SU-DHL-6 (cell line): Measurements from ENCODE around the gene ANKFY1.

Source experiments
- H2AFZ ChIP-seq: fragments of 200-600 bp; sonication (generic); 2 replicates; pipeline ENCODE4 v1.6.1; 2014; ENCODE audit warnings: low read depth, mild to moderate bottlenecking, moderate library complexity, mixed read lengths, antibody characterized with exemption, low read length; ENCODE audit not compliant: severe bottlenecking
- H3F3A ChIP-seq: fragments of 200-600 bp; shearing (Covaris generic); 2 replicates; pipeline ENCODE4 v1.6.0; 2016; ENCODE audit warnings: antibody characterized with exemption, mild to moderate bottlenecking; ENCODE audit not compliant: insufficient read depth
- H3K27ac ChIP-seq: fragments of 200-600 bp; sonication (generic); 2 replicates; pipeline ENCODE4 v1.5.1; 2016; ENCODE audit warnings: low read depth, mild to moderate bottlenecking, low read length, moderate library complexity, mixed read lengths
- H3K27me3 ChIP-seq: fragments of 200-600 bp; sonication (generic), shearing (Covaris generic); 2 replicates; pipeline ENCODE4 v1.6.0; 2014; ENCODE audit warnings: mild to moderate bottlenecking, low read length
- H3K36me3 ChIP-seq: fragments of 200-600 bp; sonication (generic); 2 replicates; pipeline ENCODE4 v1.6.1; 2014; ENCODE audit warnings: mild to moderate bottlenecking, low read length, mixed read lengths
- H3K4me2 ChIP-seq: fragments of 300-600, 200-600 bp; shearing (Covaris generic), sonication (generic); 2 replicates; pipeline ENCODE4 v1.6.0; 2014; ENCODE audit warnings: low read length, low read depth, mild to moderate bottlenecking; ENCODE audit not compliant: poor library complexity, severe bottlenecking
- H3K4me3 ChIP-seq: fragments of 200-600 bp; sonication (generic); 2 replicates; pipeline ENCODE4 v1.5.1; 2014; ENCODE audit warnings: antibody characterized with exemption, low read length, mild to moderate bottlenecking, mixed read lengths; ENCODE audit not compliant: insufficient read depth, poor library complexity, severe bottlenecking
- H3K79me2 ChIP-seq: fragments of 200-600 bp; sonication (generic); 2 replicates; pipeline ENCODE4 v1.6.1; 2014; ENCODE audit warnings: mild to moderate bottlenecking, low read length, moderate library complexity; ENCODE audit not compliant: insufficient read depth
- H3K9ac ChIP-seq: fragments of 200-600 bp; sonication (generic); 2 replicates; pipeline ENCODE4 v1.7.0; 2014; ENCODE audit warnings: mild to moderate bottlenecking, low read length
- H3K9me2 ChIP-seq: fragments of 200-600 bp; sonication (generic); replicated peaks from 2 replicates; pipeline ENCODE4 v1.6.1; 2014; ENCODE audit warnings: low read length; ENCODE audit not compliant: insufficient read depth
- H3K9me3 ChIP-seq: fragments of 200-600 bp; sonication (generic); 2 replicates; pipeline ENCODE4 v1.6.1; 2014; ENCODE audit warnings: low read length, mixed read lengths; ENCODE audit not compliant: insufficient read depth
- H4K20me1 ChIP-seq: fragments of 200-600 bp; sonication (generic); 2 replicates; pipeline ENCODE4 v1.6.1; 2014; ENCODE audit warnings: low read depth, mild to moderate bottlenecking, antibody characterized with exemption, low read length, moderate library complexity, mixed read lengths
- EZH2phosphoT487 ChIP-seq: fragments of 200-600 bp; sonication (generic), shearing (Covaris generic); conservative IDR thresholded peaks from 2 replicates; pipeline ENCODE4 v1.6.1; 2018; ENCODE audit warnings: mild to moderate bottlenecking, antibody characterized with exemption, low read length, moderate library complexity, mixed read lengths
- TF ChIP-seq, protein P1 (sequence below): fragments of 200-600 bp; sonication (generic); IDR thresholded peaks from one replicate; pipeline ENCODE4 v1.5.1; 2017; ENCODE audit warnings: antibody characterized with exemption, mild to moderate bottlenecking, low read length, moderate library complexity; ENCODE audit not compliant: insufficient read depth, poor library complexity, severe bottlenecking

Gene ANKFY1, protein sequence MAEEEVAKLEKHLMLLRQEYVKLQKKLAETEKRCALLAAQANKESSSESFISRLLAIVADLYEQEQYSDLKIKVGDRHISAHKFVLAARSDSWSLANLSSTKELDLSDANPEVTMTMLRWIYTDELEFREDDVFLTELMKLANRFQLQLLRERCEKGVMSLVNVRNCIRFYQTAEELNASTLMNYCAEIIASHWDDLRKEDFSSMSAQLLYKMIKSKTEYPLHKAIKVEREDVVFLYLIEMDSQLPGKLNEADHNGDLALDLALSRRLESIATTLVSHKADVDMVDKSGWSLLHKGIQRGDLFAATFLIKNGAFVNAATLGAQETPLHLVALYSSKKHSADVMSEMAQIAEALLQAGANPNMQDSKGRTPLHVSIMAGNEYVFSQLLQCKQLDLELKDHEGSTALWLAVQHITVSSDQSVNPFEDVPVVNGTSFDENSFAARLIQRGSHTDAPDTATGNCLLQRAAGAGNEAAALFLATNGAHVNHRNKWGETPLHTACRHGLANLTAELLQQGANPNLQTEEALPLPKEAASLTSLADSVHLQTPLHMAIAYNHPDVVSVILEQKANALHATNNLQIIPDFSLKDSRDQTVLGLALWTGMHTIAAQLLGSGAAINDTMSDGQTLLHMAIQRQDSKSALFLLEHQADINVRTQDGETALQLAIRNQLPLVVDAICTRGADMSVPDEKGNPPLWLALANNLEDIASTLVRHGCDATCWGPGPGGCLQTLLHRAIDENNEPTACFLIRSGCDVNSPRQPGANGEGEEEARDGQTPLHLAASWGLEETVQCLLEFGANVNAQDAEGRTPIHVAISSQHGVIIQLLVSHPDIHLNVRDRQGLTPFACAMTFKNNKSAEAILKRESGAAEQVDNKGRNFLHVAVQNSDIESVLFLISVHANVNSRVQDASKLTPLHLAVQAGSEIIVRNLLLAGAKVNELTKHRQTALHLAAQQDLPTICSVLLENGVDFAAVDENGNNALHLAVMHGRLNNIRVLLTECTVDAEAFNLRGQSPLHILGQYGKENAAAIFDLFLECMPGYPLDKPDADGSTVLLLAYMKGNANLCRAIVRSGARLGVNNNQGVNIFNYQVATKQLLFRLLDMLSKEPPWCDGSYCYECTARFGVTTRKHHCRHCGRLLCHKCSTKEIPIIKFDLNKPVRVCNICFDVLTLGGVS

DNA sequence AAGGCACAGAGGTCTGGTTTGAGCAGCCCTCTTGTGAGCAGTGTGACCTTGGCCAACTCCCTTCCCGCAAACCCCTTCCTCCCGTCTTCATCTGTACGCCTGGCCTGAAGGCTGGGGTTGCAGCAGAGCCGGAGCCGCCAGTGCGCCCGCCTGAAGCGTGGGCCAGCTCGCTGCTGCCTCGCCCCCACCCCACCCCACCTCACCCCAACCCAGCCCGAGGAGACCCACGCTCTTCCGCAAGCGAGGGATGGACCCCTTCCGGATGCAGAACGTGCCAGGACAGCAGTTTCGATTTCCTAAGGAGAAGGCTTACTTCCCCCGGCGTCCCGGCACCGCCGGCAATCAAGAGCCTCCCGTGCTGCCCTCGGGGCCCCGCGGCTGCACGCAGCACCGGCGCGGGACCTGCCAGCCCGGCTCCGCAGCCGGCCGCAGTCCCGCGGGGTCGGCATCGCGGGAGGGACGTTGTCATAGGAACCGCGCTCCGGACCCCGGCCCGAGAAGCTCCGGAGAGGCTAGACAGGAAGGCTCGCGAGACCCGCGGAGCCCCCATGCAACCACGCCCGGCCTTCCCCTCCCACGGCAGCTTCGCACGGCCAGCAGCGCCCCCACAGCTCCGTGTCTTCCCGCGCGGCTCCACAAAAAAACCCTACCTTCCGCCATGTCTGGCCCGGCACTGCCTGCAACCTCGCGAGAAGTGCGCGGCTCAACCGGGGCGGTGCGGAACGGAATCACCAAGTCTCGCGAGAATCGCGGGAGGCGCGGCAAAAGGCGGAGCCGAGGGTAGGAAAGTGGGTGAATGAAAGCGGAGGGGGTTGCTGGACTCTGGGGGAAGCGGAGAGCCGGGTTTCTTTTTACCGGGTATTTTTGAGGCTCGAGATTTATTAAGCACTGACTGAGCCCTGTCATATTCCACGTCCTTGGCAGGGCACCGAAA is at the start of gene ANKFY1:
Gene ANKFY1 (minus strand): TSS at position 698 of the 934 bp plus-strand sequence. CDS start 38 bp downstream, at position 660.
- H3K36me3 ChIP-seq, result peaks cover 8% of the 10 kb centered on the region
- peaks cover 13% of the 10 kb centered on the region; the same call in 1 of the 2 replicates for H3F3A ChIP-seq
- peak within 1 kb of the TSS; percentile 96 for H3K4me2 ChIP-seq
- no peaks in the 10 kb centered on the region for H3K27me3 ChIP-seq
- peak within 1 kb of the TSS; percentile 55 for H3K27ac ChIP-seq
- peak within 1 kb of the TSS; percentile 80 for H2AFZ ChIP-seq
- H3K9me2 ChIP-seq, result no peaks in the 10 kb centered on the region
- peaks cover 52% of the 10 kb centered on the region for H3K79me2 ChIP-seq
- H3K4me3 ChIP-seq, result peak within 1 kb of the TSS; percentile 86
- no peaks in the 10 kb centered on the region for H4K20me1 ChIP-seq
- H3K9ac ChIP-seq, result peak within 1 kb of the TSS; percentile 88
- no peak for TF ChIP-seq EZH2phosphoT487
- TF ChIP-seq, protein P1, sequence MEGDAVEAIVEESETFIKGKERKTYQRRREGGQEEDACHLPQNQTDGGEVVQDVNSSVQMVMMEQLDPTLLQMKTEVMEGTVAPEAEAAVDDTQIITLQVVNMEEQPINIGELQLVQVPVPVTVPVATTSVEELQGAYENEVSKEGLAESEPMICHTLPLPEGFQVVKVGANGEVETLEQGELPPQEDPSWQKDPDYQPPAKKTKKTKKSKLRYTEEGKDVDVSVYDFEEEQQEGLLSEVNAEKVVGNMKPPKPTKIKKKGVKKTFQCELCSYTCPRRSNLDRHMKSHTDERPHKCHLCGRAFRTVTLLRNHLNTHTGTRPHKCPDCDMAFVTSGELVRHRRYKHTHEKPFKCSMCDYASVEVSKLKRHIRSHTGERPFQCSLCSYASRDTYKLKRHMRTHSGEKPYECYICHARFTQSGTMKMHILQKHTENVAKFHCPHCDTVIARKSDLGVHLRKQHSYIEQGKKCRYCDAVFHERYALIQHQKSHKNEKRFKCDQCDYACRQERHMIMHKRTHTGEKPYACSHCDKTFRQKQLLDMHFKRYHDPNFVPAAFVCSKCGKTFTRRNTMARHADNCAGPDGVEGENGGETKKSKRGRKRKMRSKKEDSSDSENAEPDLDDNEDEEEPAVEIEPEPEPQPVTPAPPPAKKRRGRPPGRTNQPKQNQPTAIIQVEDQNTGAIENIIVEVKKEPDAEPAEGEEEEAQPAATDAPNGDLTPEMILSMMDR, result no peak
- no peaks in the 10 kb centered on the region for H3K9me3 ChIP-seq

DNA sequence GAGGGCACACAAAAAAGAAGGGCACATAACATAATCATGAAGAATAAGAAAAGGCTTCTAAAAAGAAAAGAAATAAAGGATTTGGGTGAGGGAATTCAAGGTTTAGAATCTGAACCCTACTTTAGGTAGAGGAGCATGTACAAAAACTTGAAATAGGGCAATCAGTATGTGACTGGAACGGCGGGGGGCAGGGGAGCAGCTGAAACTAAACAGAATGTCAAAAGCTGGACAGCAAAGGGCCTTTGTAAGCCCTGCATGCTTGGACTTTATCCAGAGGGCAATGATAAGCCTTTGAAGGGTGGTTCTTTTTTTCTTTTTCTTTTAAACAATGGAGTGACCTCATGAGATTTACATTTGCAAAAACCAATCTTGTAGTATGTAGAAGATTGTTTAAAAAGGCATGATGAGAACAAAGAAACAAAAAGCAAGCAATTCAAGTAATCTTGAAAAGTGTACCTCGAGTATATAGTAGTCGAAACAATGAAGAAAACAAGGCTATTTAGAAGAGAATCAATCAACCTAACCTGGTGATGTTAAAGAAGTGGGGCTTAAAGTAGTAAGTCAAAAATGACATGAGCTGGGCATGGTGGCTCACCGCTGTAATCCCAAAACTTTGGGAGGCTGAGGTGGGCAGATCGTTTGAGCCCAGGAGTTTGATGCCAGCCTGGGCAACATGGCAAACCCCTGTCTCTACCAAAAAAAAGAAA is 46.7 kb upstream of the ANKFY1 start:
- TF ChIP-seq, protein P1, result no peak
- TF ChIP-seq EZH2phosphoT487, result no peak
- no peak overlapping the region for H3K4me2 ChIP-seq
- no peak overlapping the region for H3K27ac ChIP-seq
- no peak overlapping the region for H3K4me3 ChIP-seq
- H3K9me3 ChIP-seq, result no peaks in the 10 kb centered on the region
- H3K27me3 ChIP-seq, result no peaks in the 10 kb centered on the region
- H2AFZ ChIP-seq, result no peak overlapping the region
- H3K9me2 ChIP-seq, result no peaks in the 10 kb centered on the region
- 0 out of 2 replicates have a peak, but pooled peaks cover 3% of the 10 kb centered on the region for H3K36me3 ChIP-seq
- peaks cover 20% of the 10 kb centered on the region; the same call in 1 of the 2 replicates for H3F3A ChIP-seq
- H3K79me2 ChIP-seq, result peaks cover 97% of the 10 kb centered on the region
- no peak overlapping the region for H3K9ac ChIP-seq
- H4K20me1 ChIP-seq, result peaks cover 27% of the 10 kb centered on the region
